Fibroblast of lung (primary cell): ENCODE measurements around the gene G6PD. TPM values are rescaled to one million over a fixed set of nuclear protein-coding genes. Genes with fewer than 3 reads are reported as not detected.
A peak's percentile ranks its signal among the peaks of the same experiment; 100 is the strongest.

Experiments used
- DNase-seq, 2 donors: peaks; one replicate each; pipeline versions ENCODE4 v3.0.0 to v3.0.0-alpha.2; 2010; ENCODE audit warnings: low read depth in 2 of 2
- H2AFZ ChIP-seq: 2 replicates; pipeline ENCODE4 v1.5.1; 2012; ENCODE audit warnings: low read length, control low read depth, inconsistent platforms
- H3K27ac ChIP-seq: 2 replicates; pipeline ENCODE4 v1.5.1; 2011; ENCODE audit warnings: low read length, control low read depth; ENCODE audit not compliant: insufficient read depth
- H3K27me3 ChIP-seq: 2 replicates; pipeline ENCODE4 v1.5.1; 2011; ENCODE audit warnings: mild to moderate bottlenecking, low read length; ENCODE audit not compliant: control insufficient read depth, insufficient read depth
- H3K36me3 ChIP-seq: 2 replicates; pipeline ENCODE4 v1.5.1; 2011; ENCODE audit warnings: low read length; ENCODE audit not compliant: control insufficient read depth, insufficient read depth
- H3K4me1 ChIP-seq: 2 replicates; pipeline ENCODE4 v1.5.1; 2011; ENCODE audit warnings: low read length; ENCODE audit not compliant: control insufficient read depth, insufficient read depth; ENCODE audit errors: extremely low read depth
- H3K4me2 ChIP-seq: 2 replicates; pipeline ENCODE4 v1.5.1; 2011; ENCODE audit warnings: low read length, control low read depth; ENCODE audit not compliant: insufficient read depth; ENCODE audit errors: extremely low read depth
- H3K4me3 ChIP-seq, 4 experiments: fragments of 200-600 bp in 1 of 4; sonication (generic) in 1 of 4; replicated peaks in 1 of 4; 2 replicates each; pipeline ENCODE4 v1.5.1; 2011 to 2016; ENCODE audit warnings: low read length in 4 of 4, low read depth in 3 of 4, mild to moderate bottlenecking in 3 of 4, control low read depth in 2 of 4, inconsistent platforms in 1 of 4, mixed read lengths in 1 of 4; ENCODE audit not compliant: insufficient read depth in 1 of 4; ENCODE audit errors: control extremely low read depth in 1 of 4
- H3K79me2 ChIP-seq: 2 replicates; pipeline ENCODE4 v1.5.1; 2012; ENCODE audit warnings: mild to moderate bottlenecking, low read length, inconsistent platforms; ENCODE audit not compliant: control insufficient read depth, insufficient read depth
- H3K9ac ChIP-seq: 2 replicates; pipeline ENCODE4 v1.5.1; 2011; ENCODE audit warnings: mild to moderate bottlenecking, low read length, control low read depth; ENCODE audit not compliant: insufficient read depth
- H3K9me3 ChIP-seq: 2 replicates; pipeline ENCODE4 v1.5.1; 2012; ENCODE audit warnings: low read depth, low read length; ENCODE audit not compliant: control insufficient read depth, insufficient read depth
- H4K20me1 ChIP-seq: 2 replicates; pipeline ENCODE4 v1.5.1; 2011; ENCODE audit warnings: low read length; ENCODE audit not compliant: control insufficient read depth, insufficient read depth; ENCODE audit errors: extremely low read depth
- EZH2 ChIP-seq: IDR thresholded peaks from 2 replicates; pipeline ENCODE4 v1.5.1; 2012; ENCODE audit warnings: low read length, control low read depth, mild to moderate bottlenecking; ENCODE audit errors: missing control alignments
- polyA plus RNA-seq, 2 donors: library from polyadenylated mRNA; depleted of rRNA in 1 of 2; stranded (reverse) in 1 of 2; unstranded in 1 of 2; fragments of >200 nt; gene quantifications; 2 replicates each; pipeline ENCODE4 v1.2.1, GENCODE V29; 2011 to 2012; ENCODE audit warnings: missing spikeins in 1 of 2
- total RNA-seq: library from RNA; depleted of rRNA; stranded (reverse); fragments of >200 nt; gene quantifications from 2 replicates; pipeline ENCODE4 v1.2.1, GENCODE V29; 2014
- TF ChIP-seq, protein P1 (sequence below), 2 donors: IDR thresholded peaks in 1 of 2; conservative IDR thresholded peaks in 1 of 2; 1 replicate in 1 of 2; 2 replicates in 1 of 2; pipeline ENCODE4 v1.5.1; 2011 to 2012; ENCODE audit warnings: low read length in 2 of 2, control low read depth in 1 of 2, inconsistent platforms in 1 of 2, low read depth in 1 of 2, mild to moderate bottlenecking in 1 of 2

Gene G6PD
- total and polyA plus RNA-seq, 2 donors (not counting 1 experiment from before 2014, with no cell fraction given) = 86.2 to 109 TPM

GRCh38 chrX:154486396-154487207, 60.0 kb downstream of the G6PD start, which contains the start of gene UBL4A:
Gene UBL4A, minus strand, starts transcription at chrX:154486615. Its CDS starts 31 bp downstream, at chrX:154486584.
- H4K20me1 ChIP-seq = no peaks in the 10 kb centered on the region
- H3K79me2 ChIP-seq = peaks cover 4% of the 10 kb centered on the region
- peak within 1 kb of the TSS; percentile 34 for H3K27ac ChIP-seq
- H2AFZ ChIP-seq = no peak within 1 kb of the TSS
- H3K4me3 ChIP-seq = peak within 1 kb of the TSS; percentile 33 to 62 (median 47)
- peaks cover 2% of the 10 kb centered on the region for H3K4me1 ChIP-seq
- H3K36me3 ChIP-seq = peaks cover 5% of the 10 kb centered on the region
- H3K9me3 ChIP-seq = no peaks in the 10 kb centered on the region
- H3K4me2 ChIP-seq = peak within 1 kb of the TSS; percentile 48
- no peaks in the 10 kb centered on the region for H3K27me3 ChIP-seq
- peak within 1 kb of the TSS; percentile 58 for H3K9ac ChIP-seq
- TF ChIP-seq, protein P1, sequence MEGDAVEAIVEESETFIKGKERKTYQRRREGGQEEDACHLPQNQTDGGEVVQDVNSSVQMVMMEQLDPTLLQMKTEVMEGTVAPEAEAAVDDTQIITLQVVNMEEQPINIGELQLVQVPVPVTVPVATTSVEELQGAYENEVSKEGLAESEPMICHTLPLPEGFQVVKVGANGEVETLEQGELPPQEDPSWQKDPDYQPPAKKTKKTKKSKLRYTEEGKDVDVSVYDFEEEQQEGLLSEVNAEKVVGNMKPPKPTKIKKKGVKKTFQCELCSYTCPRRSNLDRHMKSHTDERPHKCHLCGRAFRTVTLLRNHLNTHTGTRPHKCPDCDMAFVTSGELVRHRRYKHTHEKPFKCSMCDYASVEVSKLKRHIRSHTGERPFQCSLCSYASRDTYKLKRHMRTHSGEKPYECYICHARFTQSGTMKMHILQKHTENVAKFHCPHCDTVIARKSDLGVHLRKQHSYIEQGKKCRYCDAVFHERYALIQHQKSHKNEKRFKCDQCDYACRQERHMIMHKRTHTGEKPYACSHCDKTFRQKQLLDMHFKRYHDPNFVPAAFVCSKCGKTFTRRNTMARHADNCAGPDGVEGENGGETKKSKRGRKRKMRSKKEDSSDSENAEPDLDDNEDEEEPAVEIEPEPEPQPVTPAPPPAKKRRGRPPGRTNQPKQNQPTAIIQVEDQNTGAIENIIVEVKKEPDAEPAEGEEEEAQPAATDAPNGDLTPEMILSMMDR (conservative IDR thresholded peaks at IDR 0.05 in 1 of 2, IDR thresholded peaks at IDR 0.05 in 1 of 2; ENCODE audit: low read depth in 1 of 2, low read length in 2 of 2) = no peak
- peak in 1 of 2 donors; percentile 63 for DNase-seq

DNA sequence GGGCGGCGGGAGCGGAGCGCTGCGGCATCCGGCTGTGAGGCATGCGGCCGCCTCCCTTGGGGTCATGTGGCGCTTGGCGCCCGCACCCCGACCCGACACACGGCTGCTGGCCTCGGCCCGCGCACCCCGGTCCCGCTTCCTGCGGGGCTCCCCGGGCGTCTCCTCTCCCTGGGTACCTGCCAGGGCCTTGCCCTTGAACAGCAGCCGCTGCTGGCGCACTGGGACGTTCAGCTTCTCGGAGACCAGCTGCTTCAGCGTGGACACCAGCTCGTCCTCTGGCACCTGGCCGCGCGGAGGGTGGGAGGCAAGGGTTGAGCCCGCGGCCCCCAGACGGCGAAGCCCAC, 60.6 kb downstream of the G6PD start:
- no peak for DNase-seq
- Histone ChIP-seq H2AFZ (no peak overlapping the region), H3K27ac (no peak overlapping the region), H3K79me2 (peaks cover 4% of the 10 kb centered on the region), H3K36me3 (peaks cover 5% of the 10 kb centered on the region), H4K20me1 (no peaks in the 10 kb centered on the region), H3K4me3 (peak overlapping the region; percentile 29 to 62 (median 47)), H3K4me1 (peaks cover 2% of the 10 kb centered on the region), H3K4me2 (peak overlapping the region; percentile 48), H3K9ac (peak overlapping the region; percentile 58), H3K9me3 (no peaks in the 10 kb centered on the region), H3K27me3 (no peaks in the 10 kb centered on the region)
- no peak for TF ChIP-seq EZH2
- TF ChIP-seq, protein P1 (conservative IDR thresholded peaks at IDR 0.05 in 1 of 2, IDR thresholded peaks at IDR 0.05 in 1 of 2; ENCODE audit: low read depth in 1 of 2, low read length in 2 of 2) = no peak

DNA sequence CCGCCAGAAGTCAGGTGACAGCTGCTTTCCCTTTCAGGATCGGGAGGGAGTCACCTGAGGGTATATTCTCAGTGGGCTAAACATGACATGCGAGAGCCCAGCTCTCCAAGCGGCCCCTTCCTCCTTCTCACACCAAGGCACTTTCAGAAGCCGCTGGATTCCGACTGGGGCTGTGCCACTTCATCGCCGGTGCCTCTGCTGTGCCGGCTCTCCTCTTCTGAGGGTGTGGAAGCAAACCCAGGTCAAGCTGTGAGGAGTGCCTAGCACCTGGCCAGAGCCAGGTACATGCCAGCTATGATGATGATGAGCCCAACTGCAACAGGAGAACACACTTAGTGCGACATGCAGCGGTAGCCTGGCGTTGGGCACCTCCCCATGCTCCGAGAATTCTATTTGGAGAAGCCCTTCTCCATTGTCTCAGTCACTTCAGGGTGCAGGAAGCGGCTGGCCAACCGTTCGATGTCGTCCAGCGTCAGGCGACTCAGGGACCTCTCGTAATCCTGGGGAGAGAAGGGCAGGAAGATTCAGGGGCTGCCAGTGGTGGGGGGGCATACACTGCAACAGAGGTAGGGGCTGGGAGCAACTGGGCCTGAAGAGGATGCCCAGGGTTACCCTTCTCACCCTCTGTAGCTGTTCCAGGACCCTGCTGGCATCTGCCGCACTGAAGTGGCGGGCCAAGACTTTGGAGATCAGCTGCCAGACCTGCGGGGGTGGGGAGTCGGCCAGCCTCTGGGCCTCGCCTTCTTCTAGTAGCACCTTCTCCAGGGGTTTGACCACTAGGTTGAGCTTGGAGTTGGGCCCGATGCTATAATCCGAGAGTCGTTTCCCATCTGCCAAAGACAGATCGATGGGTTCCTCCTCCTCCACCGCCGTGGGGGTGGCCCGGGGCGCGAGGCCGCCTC, 61.2 kb downstream of the G6PD start:
- H3K9me3 ChIP-seq = no peaks in the 10 kb centered on the region
- no peaks in the 10 kb centered on the region for H3K27me3 ChIP-seq
- H3K4me3 ChIP-seq = peak overlapping the region; percentile 33 to 62 (median 47)
- peak overlapping the region; percentile 48 for H3K4me2 ChIP-seq
- peaks cover 5% of the 10 kb centered on the region for H3K36me3 ChIP-seq
- no peak for DNase-seq
- H3K27ac ChIP-seq = no peak overlapping the region
- H2AFZ ChIP-seq = no peak overlapping the region
- H3K9ac ChIP-seq = peak overlapping the region; percentile 58
- peaks cover 2% of the 10 kb centered on the region for H3K4me1 ChIP-seq
- no peaks in the 10 kb centered on the region for H4K20me1 ChIP-seq
- peaks cover 4% of the 10 kb centered on the region for H3K79me2 ChIP-seq
- TF ChIP-seq, protein P1 (conservative IDR thresholded peaks at IDR 0.05 in 1 of 2, IDR thresholded peaks at IDR 0.05 in 1 of 2; ENCODE audit: low read depth in 1 of 2, low read length in 2 of 2) = no peak
- TF ChIP-seq EZH2 = no peak
